ENCODE measurements around the gene EEF1AKMT2. TPM values are rescaled to one million over a fixed set of nuclear protein-coding genes. Genes with fewer than 3 reads are reported as not detected.

The EEF1AKMT2 gene
- total RNA-seq, 1 experiment from 2014 or later, result 31.1 TPM

Other genes with a start within 250 kb of the EEF1AKMT2 start
- gene FAM53B, start 47.5 kb downstream of the EEF1AKMT2 start, total RNA-seq (2014; rRNA removed; shearing (Covaris generic)), result 6.7 and 7.3 TPM in 2 replicates
- gene ABRAXAS2, start 9.9 kb upstream of the EEF1AKMT2 start, total RNA-seq (2014; rRNA removed; shearing (Covaris generic)), result 11.2 and 13.3 TPM in 2 replicates
- gene ZRANB1, start 150.2 kb upstream of the EEF1AKMT2 start, total RNA-seq (2014; rRNA removed; shearing (Covaris generic)), result 10.8 and 12.4 TPM in 2 replicates

Data from RPMI7951 (cell line).